ENCODE measurements around the gene TENM3. TPM values are rescaled to one million over a fixed set of nuclear protein-coding genes. Genes with fewer than 3 reads are reported as not detected.

TENM3 gene
- total RNA-seq, 2 experiments from 2014 or later: not detected

DNA sequence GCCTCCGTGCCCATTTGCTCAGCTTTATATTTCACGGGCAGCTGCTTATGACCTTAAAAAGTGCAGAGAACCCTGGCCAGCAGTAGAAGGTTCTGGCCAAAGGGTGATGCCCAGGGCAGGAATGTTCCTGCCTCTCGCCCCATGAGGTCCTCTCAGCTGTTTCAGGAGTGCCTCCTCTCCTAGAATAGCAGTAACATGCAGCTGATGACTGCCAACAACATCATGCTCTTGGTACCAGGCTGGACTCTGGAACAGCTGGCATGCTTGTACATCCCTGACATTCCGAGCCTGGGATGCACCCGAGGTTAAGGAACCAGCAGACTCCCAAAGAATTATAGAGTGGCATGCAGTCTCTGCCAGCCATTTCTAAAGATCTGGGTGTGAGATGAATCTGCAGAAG, 11.7 kb upstream of the TENM3 start:
- H3K27me3 ChIP-seq (ENCODE audit: control insufficient read depth in 1 of 2, insufficient read depth in 2 of 2, low read length in 2 of 2): no peaks in the 10 kb centered on the region
- peaks cover 0 to 5% of the 10 kb centered on the region in 2 experiments for H3K9me3 ChIP-seq (ENCODE audit: control insufficient read depth in 1 of 2, insufficient read depth in 1 of 2, low read length in 2 of 2)
- no peaks in the 10 kb centered on the region for H3K27me3 Mint-ChIP-seq
- H3K27ac ChIP-seq (ENCODE audit: low read depth in 1 of 2, low read length in 2 of 2): no peak overlapping the region
- ATAC-seq (ENCODE audit: poor library complexity) (no peak), DNase-seq (no peak)
- ChIA-PET POLR2A (no interaction called here), CTCF (no interaction called here)
- H3K4me1 Mint-ChIP-seq (ENCODE audit: low read depth): no peaks in the 10 kb centered on the region
- H3K4me1 ChIP-seq (ENCODE audit: insufficient read depth, low read length): no peaks in the 10 kb centered on the region
- no peaks in the 10 kb centered on the region for H3K36me3 ChIP-seq (ENCODE audit: insufficient read depth, low read length)
- H3K4me3 ChIP-seq (ENCODE audit: low read length): no peak overlapping the region
- H3K9me3 Mint-ChIP-seq: no peaks in the 10 kb centered on the region
- no peak overlapping the region for H3K4me3 Mint-ChIP-seq
- H3K27ac Mint-ChIP-seq: no peak overlapping the region
- TF ChIP-seq, protein P1, sequence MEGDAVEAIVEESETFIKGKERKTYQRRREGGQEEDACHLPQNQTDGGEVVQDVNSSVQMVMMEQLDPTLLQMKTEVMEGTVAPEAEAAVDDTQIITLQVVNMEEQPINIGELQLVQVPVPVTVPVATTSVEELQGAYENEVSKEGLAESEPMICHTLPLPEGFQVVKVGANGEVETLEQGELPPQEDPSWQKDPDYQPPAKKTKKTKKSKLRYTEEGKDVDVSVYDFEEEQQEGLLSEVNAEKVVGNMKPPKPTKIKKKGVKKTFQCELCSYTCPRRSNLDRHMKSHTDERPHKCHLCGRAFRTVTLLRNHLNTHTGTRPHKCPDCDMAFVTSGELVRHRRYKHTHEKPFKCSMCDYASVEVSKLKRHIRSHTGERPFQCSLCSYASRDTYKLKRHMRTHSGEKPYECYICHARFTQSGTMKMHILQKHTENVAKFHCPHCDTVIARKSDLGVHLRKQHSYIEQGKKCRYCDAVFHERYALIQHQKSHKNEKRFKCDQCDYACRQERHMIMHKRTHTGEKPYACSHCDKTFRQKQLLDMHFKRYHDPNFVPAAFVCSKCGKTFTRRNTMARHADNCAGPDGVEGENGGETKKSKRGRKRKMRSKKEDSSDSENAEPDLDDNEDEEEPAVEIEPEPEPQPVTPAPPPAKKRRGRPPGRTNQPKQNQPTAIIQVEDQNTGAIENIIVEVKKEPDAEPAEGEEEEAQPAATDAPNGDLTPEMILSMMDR (IDR thresholded peaks at IDR 0.05): no peak
- no peaks in the 10 kb centered on the region for H3K36me3 Mint-ChIP-seq (ENCODE audit: low read depth)
- intact Hi-C loops (cut with DNase I, micrococcal nuclease): no loop called here

DNA sequence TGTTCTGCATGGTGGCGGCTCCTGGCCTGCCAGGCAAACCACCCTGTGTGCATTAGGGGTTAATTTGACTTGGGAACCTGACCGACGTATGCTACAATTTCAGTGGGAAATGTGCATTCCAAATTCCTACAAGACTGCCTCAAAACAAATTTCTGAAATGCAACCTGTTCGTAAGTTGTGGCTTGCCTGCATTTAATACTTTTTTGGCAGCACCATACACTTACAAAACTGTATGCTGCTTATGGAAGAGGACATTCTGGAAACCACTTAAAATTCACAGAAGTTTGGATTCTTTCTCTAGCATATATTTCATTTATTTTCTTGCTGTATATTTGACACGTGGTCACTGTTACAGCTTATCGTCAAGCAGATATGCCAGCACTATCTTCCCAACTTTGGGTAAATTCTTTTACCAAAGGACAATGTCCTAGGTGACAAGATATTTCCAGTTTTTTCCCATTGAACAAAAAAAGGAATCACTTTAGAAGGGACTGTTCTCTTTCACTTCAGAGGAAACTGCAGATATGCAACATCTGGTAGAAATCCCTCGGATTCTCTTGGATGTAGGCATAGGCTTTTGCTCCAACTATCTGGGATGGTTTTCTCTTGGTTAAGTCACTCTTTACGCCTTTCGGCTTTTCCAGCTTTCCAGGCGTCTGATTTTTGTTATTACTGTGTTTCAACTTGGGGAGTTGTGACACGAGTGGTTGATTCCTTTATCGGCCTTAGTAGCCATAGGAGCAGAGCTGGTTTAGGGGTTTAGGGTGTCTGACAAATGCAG, 9.7 kb upstream of the TENM3 start:
- H3K9me3 ChIP-seq (ENCODE audit: control insufficient read depth in 1 of 2, insufficient read depth in 1 of 2, low read length in 2 of 2): peaks cover 0 to 5% of the 10 kb centered on the region in 2 experiments
- CTCF ChIA-PET: no interaction called here
- no peak overlapping the region for H3K4me3 ChIP-seq (ENCODE audit: low read length)
- H3K4me3 Mint-ChIP-seq: no peak overlapping the region
- ATAC-seq (ENCODE audit: poor library complexity) (no peak), DNase-seq (no peak)
- no peak overlapping the region for H3K27ac Mint-ChIP-seq
- H3K27me3 Mint-ChIP-seq: no peaks in the 10 kb centered on the region
- H3K36me3 ChIP-seq (ENCODE audit: insufficient read depth, low read length): no peaks in the 10 kb centered on the region
- H3K27ac ChIP-seq (ENCODE audit: low read depth in 1 of 2, low read length in 2 of 2): no peak overlapping the region
- no peaks in the 10 kb centered on the region for H3K9me3 Mint-ChIP-seq
- intact Hi-C loops (cut with DNase I, micrococcal nuclease): no loop called here
- H3K27me3 ChIP-seq (ENCODE audit: control insufficient read depth in 1 of 2, insufficient read depth in 2 of 2, low read length in 2 of 2): no peaks in the 10 kb centered on the region
- POLR2A ChIA-PET: no interaction called here
- TF ChIP-seq, protein P1 (IDR thresholded peaks at IDR 0.05): no peak
- no peaks in the 10 kb centered on the region for H3K4me1 ChIP-seq (ENCODE audit: insufficient read depth, low read length)
- H3K4me1 Mint-ChIP-seq (ENCODE audit: low read depth): no peaks in the 10 kb centered on the region
- no peaks in the 10 kb centered on the region for H3K36me3 Mint-ChIP-seq (ENCODE audit: low read depth)

DNA sequence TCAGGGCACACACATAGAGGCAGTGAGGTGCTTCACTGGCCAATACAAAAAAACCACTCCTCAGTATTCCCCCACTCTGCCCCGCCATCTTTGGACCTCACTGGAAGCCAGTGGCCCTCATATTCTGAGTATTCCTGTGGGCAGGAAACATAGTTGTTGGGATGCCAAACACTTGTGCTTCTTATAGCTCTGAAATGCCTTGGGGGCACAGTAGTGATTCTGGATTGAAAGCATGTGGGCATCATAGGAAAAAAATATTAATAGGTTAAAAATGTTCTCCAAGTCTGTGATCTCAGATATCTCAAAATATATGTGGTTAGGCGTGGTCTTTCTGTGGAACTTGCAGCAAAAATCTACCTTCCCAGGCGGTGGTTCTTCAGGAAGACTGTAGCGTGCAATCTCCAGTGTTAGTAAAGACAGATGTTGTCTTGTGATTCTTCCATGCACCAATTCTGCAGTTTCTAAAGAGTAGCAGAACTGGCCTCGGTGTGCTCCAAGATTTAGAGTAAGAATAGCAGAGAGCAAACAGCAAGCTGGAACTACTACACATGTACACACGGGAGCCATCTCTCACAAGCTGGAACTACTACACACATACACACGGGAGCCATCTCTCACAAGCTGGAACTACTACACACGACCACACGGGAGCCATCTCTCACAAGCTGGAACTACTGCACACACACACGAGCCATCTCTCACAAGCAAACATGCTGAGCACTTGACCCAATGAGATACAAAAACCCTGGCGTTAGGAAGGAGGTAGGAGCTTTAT, 8.0 kb upstream of the TENM3 start:
- no peaks in the 10 kb centered on the region for H3K27me3 Mint-ChIP-seq
- ChIA-PET POLR2A (no interaction called here), CTCF (no interaction called here)
- intact Hi-C loops (cut with DNase I, micrococcal nuclease): no loop called here
- H3K9me3 ChIP-seq (ENCODE audit: control insufficient read depth in 1 of 2, insufficient read depth in 1 of 2, low read length in 2 of 2): peaks cover 0 to 5% of the 10 kb centered on the region in 2 experiments
- DNase-seq (no peak), ATAC-seq (ENCODE audit: poor library complexity) (no peak)
- no peaks in the 10 kb centered on the region for H3K36me3 ChIP-seq (ENCODE audit: insufficient read depth, low read length)
- TF ChIP-seq, protein P1 (IDR thresholded peaks at IDR 0.05): no peak
- no peaks in the 10 kb centered on the region for H3K27me3 ChIP-seq (ENCODE audit: control insufficient read depth in 1 of 2, insufficient read depth in 2 of 2, low read length in 2 of 2)
- no peak overlapping the region for H3K27ac Mint-ChIP-seq
- H3K4me3 Mint-ChIP-seq: no peak overlapping the region
- no peaks in the 10 kb centered on the region for H3K4me1 ChIP-seq (ENCODE audit: insufficient read depth, low read length)
- H3K4me1 Mint-ChIP-seq (ENCODE audit: low read depth): no peaks in the 10 kb centered on the region
- no peak overlapping the region for H3K27ac ChIP-seq (ENCODE audit: low read depth in 1 of 2, low read length in 2 of 2)
- H3K9me3 Mint-ChIP-seq: no peaks in the 10 kb centered on the region
- H3K36me3 Mint-ChIP-seq (ENCODE audit: low read depth): no peaks in the 10 kb centered on the region
- H3K4me3 ChIP-seq (ENCODE audit: low read length): no peak overlapping the region
